Activated CD8-positive, alpha-beta T cell treated with anti-CD3 and anti-CD28 coated beads for 36 hours (primary cell): ENCODE results near the gene COA1. TPM values are rescaled to one million over a fixed set of nuclear protein-coding genes. Genes with fewer than 3 reads are reported as not detected.

ENCODE experiments used
- ATAC-seq: fragments of 200-7000 bp; cut with Tn5 transposase; one replicate; pipeline ENCODE4 v1.10.0; 2021; ENCODE audit warnings: mild to moderate bottlenecking, moderate library complexity
- CTCF ChIA-PET: fragments of 350-600 bp; sonication (Branson Sonifier 250); formaldehyde crosslinking; loops from one replicate; lab custom pipeline; 2021; ENCODE audit warnings: antibody characterized with exemption; lab: Charles Lee
- POLR2A ChIA-PET: fragments of 350-600 bp; sonication (Branson Sonifier 250); formaldehyde crosslinking; loops from one replicate; lab custom pipeline; 2021; ENCODE audit warnings: antibody characterized with exemption; lab: Charles Lee
- DNase-seq: peaks from one replicate; pipeline ENCODE4 v3.0.0-alpha.2; 2020
- H3K27ac Mint-ChIP-seq: one replicate; pipeline ENCODE4 v1.8.0; 2021; ENCODE audit warnings: mild to moderate bottlenecking, mixed read lengths
- H3K27me3 Mint-ChIP-seq: one replicate; pipeline ENCODE4 v1.8.0; 2021; ENCODE audit warnings: mixed read lengths
- H3K36me3 Mint-ChIP-seq: one replicate; pipeline ENCODE4 v1.8.0; 2021; ENCODE audit warnings: low read depth, mixed read lengths
- H3K4me1 Mint-ChIP-seq: one replicate; pipeline ENCODE4 v1.8.0; 2021; ENCODE audit warnings: low read depth, mixed read lengths
- H3K4me3 Mint-ChIP-seq: one replicate; pipeline ENCODE4 v1.8.0; 2021; ENCODE audit warnings: mild to moderate bottlenecking, moderate library complexity, mixed read lengths
- H3K9me3 Mint-ChIP-seq: one replicate; pipeline ENCODE4 v1.8.0; 2021; ENCODE audit warnings: mixed read lengths
- CTCF ChIP-seq: fragments of 200-600 bp; IDR thresholded peaks from one replicate; pipeline ENCODE4 v1.8.0; 2022; ENCODE audit warnings: antibody characterized with exemption, mild to moderate bottlenecking
- intact Hi-C: fragments of 100-400 bp; cut with micrococcal nuclease; formaldehyde crosslinking; loops from one replicate; pipeline ENCODE4 v1.10.0; 2022
- total RNA-seq, 2 experiments: library from RNA; stranded (reverse); gene quantifications; one replicate each; pipeline ENCODE4 v1.2.3, GENCODE V29; 2021

Gene COA1
- total RNA-seq, 2 experiments from 2014 or later, result 78.8 to 85.6 TPM

GRCh38 chr7:43763183-43763582 is 33.9 kb upstream of the COA1 start:
- ATAC-seq, result no peak
- intact Hi-C loops, result no loop called here
- Mint-ChIP-seq H3K4me1 (peaks cover 36% of the 10 kb centered on the region), H3K4me3 (no peak overlapping the region), H3K27me3 (no peaks in the 10 kb centered on the region), H3K9me3 (no peaks in the 10 kb centered on the region), H3K27ac (no peak overlapping the region), H3K36me3 (no peaks in the 10 kb centered on the region)
- TF ChIP-seq CTCF, result no peak
- CTCF ChIA-PET, result interaction anchor here (0.6 to 1.2 kb wide), 3 partner anchors 36 to 180 kb away, joined by 3 read pairs; partner anchors contain the start of gene STK17A
- POLR2A ChIA-PET, result no interaction called here
- DNase-seq, result no peak

GRCh38 chr7:43761938-43762692 is 32.8 kb upstream of the COA1 start:
- intact Hi-C loops, result no loop called here
- ChIA-PET CTCF (interaction anchor here (0.8 to 1.4 kb wide), 4 partner anchors 37 to 179 kb away, joined by 3 to 4 read pairs (median 3); partner anchors contain the start of gene STK17A), POLR2A (no interaction called here)
- peaks cover 45% of the 10 kb centered on the region for H3K4me1 Mint-ChIP-seq
- H3K36me3 Mint-ChIP-seq, result no peaks in the 10 kb centered on the region
- DNase-seq (no peak), ATAC-seq (no peak)
- no peak overlapping the region for H3K4me3 Mint-ChIP-seq
- TF ChIP-seq CTCF, result no peak
- H3K27me3 Mint-ChIP-seq, result peaks cover 6% of the 10 kb centered on the region
- no peaks in the 10 kb centered on the region for H3K9me3 Mint-ChIP-seq
- H3K27ac Mint-ChIP-seq, result no peak overlapping the region

GRCh38 chr7:43761382-43761781 is 32.1 kb upstream of the COA1 start:
- DNase-seq (no peak), ATAC-seq (no peak)
- intact Hi-C loops, result no loop called here
- ChIA-PET CTCF (interaction anchor here (1.4 kb wide), 1 partner anchor 78 kb away, joined by 4 read pairs; no protein-coding TSS in a partner anchor), POLR2A (interaction anchor here (0.9 to 1.2 kb wide), 2 partner anchors 12 to 31 kb away, joined by 3 to 5 read pairs; no protein-coding TSS in a partner anchor)
- no peaks in the 10 kb centered on the region for H3K36me3 Mint-ChIP-seq
- H3K9me3 Mint-ChIP-seq, result no peaks in the 10 kb centered on the region
- H3K4me3 Mint-ChIP-seq, result no peak overlapping the region
- peaks cover 52% of the 10 kb centered on the region for H3K4me1 Mint-ChIP-seq
- no peak for TF ChIP-seq CTCF
- peaks cover 10% of the 10 kb centered on the region for H3K27me3 Mint-ChIP-seq
- no peak overlapping the region for H3K27ac Mint-ChIP-seq

- no peak for TF ChIP-seq CTCF
- ChIA-PET CTCF (interaction anchor here (1.4 kb wide), 1 partner anchor 78 kb away, joined by 4 read pairs; no protein-coding TSS in a partner anchor), POLR2A (interaction anchor here (0.7 to 1.2 kb wide), 3 partner anchors 11 to 143 kb away, joined by 3 to 5 read pairs (median 3); no protein-coding TSS in a partner anchor)
- ATAC-seq (no peak), DNase-seq (no peak)
- H3K4me1 Mint-ChIP-seq, result peaks cover 57% of the 10 kb centered on the region
- no peak overlapping the region for H3K4me3 Mint-ChIP-seq
- H3K27ac Mint-ChIP-seq, result no peak overlapping the region
- intact Hi-C loops, result no loop called here
- peaks cover 10% of the 10 kb centered on the region for H3K27me3 Mint-ChIP-seq
- no peaks in the 10 kb centered on the region for H3K9me3 Mint-ChIP-seq
- H3K36me3 Mint-ChIP-seq, result no peaks in the 10 kb centered on the region
These were observed 31.5 kb upstream of the COA1 start for GRCh38 chr7:43760861-43761260.
